Activated CD8-positive, alpha-beta memory T cell treated with anti-CD3 and anti-CD28 coated beads, Interleukin-2, amount 50 U/mL, for 1 hour (primary cell): ENCODE measurements around the gene KRT32.
"Not testable (repeated sequence)": the region's sequence is repeated elsewhere in the genome, so short reads cannot be mapped to it uniquely, and the experiment has no call there.

Source experiments
- DNase-seq: peaks from one replicate; pipeline ENCODE4 v3.0.0-alpha.2; 2020; ENCODE audit errors: extremely low read depth

KRT32 gene

GRCh38 chr17:41429667-41430066 is 37.5 kb downstream of the KRT32 start:
- no peak for DNase-seq

- no peak for DNase-seq
These were observed 38.4 kb downstream of the KRT32 start for GRCh38 chr17:41428591-41429291.

DNA sequence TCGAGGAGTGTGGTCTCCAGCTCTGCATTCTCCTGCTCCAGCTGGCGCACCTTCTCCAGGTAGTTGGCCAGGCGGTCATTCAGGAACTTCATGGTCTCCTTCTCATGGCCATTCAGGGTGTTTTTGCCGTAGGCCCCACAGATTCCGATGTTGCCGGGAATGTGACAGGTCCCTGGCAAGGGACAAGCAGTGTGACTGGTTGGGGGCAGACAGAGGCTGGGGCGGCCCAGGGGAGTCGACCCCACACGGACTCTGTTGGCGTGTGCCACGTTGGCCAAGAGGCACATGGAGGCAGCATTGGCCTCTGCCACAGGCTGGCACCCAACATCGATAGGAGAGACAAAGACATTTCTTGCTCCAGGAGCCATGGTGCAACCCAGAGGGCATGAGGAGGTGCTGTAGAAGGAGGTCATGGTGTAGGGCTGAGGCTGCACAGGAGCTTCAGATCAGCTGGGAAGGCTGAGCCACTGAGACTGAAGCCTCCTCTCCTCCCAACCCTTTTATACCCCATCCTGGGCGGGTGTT is 43.0 kb downstream of the KRT32 start, which contains the start of gene KRT37:
Gene KRT37, minus strand, starts transcription at position 475 of the 525 bp plus-strand sequence. Its CDS starts 62 bp downstream, at position 413.
- DNase-seq = no peak

DNA sequence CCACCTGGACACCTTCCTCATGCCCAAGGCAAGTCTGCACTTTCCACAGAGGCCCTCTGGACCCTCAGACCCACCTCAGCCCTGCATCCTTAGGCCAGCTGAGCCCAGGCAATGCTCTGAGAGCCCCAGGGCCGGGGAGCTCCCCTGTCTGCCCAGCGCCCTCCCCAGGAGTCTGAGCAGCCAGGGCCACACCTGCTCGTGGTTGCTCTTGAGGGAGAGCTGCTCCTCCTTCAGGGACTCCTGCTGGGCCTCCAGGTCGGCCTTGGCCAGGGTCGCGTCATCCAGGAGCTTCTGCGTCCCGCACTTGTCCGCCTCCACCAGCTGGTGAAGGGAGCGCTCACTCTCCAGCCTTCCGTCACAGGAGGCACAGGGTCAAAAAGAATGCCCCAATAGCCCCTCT is 44.6 kb downstream of the KRT32 start:
- DNase-seq = not testable (repeated sequence)

DNA sequence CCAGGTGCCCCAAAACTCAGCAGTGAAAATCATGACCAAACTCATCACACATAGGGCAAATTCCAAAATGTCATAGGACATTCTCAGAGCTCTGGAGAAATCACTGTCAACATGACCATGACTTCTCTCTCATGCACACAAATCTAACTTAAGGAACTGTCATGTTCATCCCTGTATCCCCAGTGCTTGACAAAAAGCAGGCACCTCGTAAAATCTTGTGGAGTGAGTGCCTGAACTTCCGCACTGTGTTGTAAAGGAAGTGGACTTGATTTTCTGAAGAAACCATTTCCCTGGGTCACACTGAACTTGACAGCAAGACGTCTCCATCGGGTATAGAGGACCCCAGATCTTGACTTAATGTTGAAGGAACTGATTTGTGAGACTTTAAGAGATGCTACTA is 45.6 kb downstream of the KRT32 start:
- no peak for DNase-seq

- DNase-seq = no peak
These were observed 46.1 kb downstream of the KRT32 start for GRCh38 chr17:41421116-41421515.

- no peak for DNase-seq
These were observed 47.1 kb downstream of the KRT32 start for GRCh38 chr17:41420134-41420533.

- no peak for DNase-seq
These were observed 47.5 kb downstream of the KRT32 start for GRCh38 chr17:41419716-41420115.

- no peak for DNase-seq
These were observed 48.9 kb downstream of the KRT32 start for GRCh38 chr17:41418116-41418860.

DNA sequence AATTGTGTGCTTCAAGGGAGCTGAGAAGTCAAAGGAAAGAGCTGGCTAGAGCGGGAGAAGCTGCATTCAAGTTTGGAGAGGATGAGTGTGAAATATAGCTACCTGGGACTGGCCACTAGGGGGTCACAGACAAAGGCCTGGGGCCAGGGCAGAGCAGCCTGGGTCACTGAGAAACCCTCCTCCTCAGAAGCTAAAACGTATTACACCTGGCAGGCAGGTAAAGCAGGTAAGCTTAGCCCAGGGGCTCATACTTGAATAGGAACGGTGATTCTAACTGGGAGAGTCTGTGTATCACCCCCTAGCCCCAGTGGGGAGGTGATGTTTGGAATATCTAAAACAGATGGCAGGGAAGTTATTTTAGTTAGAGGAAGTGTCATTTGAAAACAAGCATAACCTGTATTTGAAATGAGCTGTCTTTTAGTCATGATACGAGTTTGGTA is 49.6 kb downstream of the KRT32 start:
- DNase-seq = no peak

- no peak for DNase-seq
These were observed 50.1 kb downstream of the KRT32 start for GRCh38 chr17:41417127-41417526.

GRCh38 chr17:41416479-41416878 is 50.7 kb downstream of the KRT32 start:
- DNase-seq = no peak

DNA sequence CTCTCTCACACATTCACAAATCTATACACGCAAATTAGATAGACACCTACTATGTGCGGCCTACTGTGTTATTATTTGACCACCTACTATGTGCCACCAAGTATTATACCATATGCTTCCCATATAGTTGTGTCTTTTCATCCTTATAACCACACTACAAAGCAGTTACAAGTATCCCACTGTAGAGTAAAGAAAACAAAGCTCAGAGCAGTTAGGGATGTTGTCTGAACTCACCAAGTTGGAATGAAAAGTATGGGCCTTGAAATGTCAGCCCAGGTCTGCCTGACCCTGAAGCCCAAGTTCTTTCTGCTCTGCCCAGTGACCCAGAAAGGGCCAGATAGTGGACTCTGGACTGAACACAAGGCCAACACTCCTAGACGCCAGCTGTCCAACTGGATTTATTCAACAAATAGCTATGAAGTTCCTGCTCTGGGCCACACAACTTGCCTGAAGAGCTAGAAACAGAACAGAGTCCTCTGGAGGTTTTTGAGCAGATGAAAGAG is 51.3 kb downstream of the KRT32 start:
- no peak for DNase-seq

- DNase-seq = no peak
These were observed 51.8 kb downstream of the KRT32 start for GRCh38 chr17:41415411-41415810.

GRCh38 chr17:41413982-41414381 is 53.2 kb downstream of the KRT32 start:
- DNase-seq = no peak

- DNase-seq = no peak
These were observed 53.7 kb downstream of the KRT32 start for GRCh38 chr17:41413353-41413957.

DNA sequence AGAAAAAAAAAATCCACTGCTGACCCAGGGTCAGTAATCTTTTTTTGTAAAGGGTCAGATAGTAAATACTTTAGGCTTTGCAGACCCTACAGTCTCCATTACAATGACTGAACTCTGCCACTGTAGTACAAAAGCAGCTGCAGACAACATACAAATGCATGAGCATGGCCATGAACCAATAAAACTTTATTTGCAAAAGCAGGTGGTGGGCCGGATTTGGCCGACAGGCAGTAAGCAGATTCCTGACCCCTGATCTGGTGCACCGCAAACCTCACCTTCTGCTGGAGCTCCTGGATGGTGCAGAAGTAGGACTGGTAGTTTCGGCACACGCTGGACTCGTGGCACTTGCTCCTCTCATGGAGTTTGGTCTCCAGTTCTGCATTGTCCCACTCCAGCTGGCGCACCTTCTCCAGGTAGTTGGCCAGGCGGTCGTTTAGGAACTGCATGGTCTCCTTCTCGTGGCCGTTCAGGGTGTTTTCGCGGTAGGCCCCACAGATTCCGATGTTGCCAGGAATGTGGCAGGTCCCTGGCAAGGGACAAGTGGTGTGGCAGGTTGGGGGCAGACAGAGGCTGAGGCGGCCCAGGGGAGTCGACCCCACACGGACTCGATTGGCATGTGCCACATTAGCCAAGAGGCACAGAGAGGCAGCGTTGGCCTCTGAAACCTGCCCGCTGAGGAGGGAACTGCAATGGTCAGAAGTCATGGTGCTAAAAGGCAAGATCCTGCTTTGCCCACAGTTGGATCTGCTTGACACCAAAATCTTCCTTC is 55.9 kb downstream of the KRT32 start:
- no peak for DNase-seq
